Measurements from ENCODE around the gene ZNF580.

GRCh38 chr19:55599842-55600661, 40.8 kb upstream of the ZNF580 start, which contains the start of gene ZNF524:
- TF ChIP-seq CTCF (IDR thresholded peaks at IDR 0.05) (peak in 1 of 6 experiments; percentile 8), POLR2A (IDR thresholded peaks at IDR 0.05) (no peak)

Measured in esophagus squamous epithelium (tissue), 4 donors.